Brain microvascular endothelial cell (primary cell): ENCODE results near the gene UGCG.
"Not testable (repeated sequence)": the region's sequence is repeated elsewhere in the genome, so short reads cannot be mapped to it uniquely, and the experiment has no call there.

Experiments
- DNase-seq: peaks from one replicate; pipeline ENCODE4 v3.0.0-alpha.2; 2020
- H3K27ac ChIP-seq: fragments of 250-450 bp; sonication (Bioruptor Pico); 2 replicates; pipeline ENCODE4 v1.5.1; 2020; ENCODE audit warnings: mild to moderate bottlenecking, moderate library complexity
- H3K27me3 ChIP-seq: fragments of 250-450 bp; sonication (Bioruptor Pico); replicated peaks from 2 replicates; pipeline ENCODE4 v1.5.1; 2020; ENCODE audit warnings: mild to moderate bottlenecking
- H3K36me3 ChIP-seq: fragments of 250-450 bp; sonication (Bioruptor Pico); replicated peaks from 2 replicates; pipeline ENCODE4 v1.5.1; 2020; ENCODE audit warnings: mild to moderate bottlenecking
- H3K4me3 ChIP-seq: 2 replicates; pipeline ENCODE4 v1.5.1; 2011; ENCODE audit warnings: low read depth, mild to moderate bottlenecking, control low read depth, low read length, moderate library complexity
- CTCF ChIP-seq: IDR thresholded peaks from 2 replicates; pipeline ENCODE4 v1.5.1; 2011; ENCODE audit warnings: low read depth, mild to moderate bottlenecking, moderate library complexity, low read length, control low read depth, inconsistent platforms; ENCODE audit errors: missing control alignments
- in situ Hi-C: cut with HindIII; loops from 2 replicates; pipeline ENCODE4 v1.10.0; 2017; ENCODE audit warnings: low sequenced_read_pairs, low pct_ligation_motif_present

The UGCG gene

DNA sequence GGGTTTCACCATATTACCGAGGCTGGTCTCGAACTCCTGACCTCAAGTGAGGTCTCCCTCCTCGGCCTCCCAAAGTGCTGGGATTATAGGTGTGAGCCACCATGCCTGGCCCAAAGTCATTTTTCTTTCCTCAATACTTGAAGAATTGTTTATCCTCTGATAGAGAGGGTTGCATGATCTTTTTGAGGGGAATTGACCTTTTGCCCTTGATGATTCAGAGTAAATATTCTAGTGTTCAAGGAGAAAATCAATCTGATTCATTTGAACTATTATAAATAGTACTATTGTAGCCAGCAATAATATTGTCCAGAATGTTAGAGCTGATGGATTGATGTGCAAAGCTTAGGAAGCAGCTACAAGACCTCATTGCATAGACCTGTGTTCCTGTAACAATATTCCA is 47.1 kb downstream of the UGCG start:
- no peak overlapping the region for H3K4me3 ChIP-seq
- TF ChIP-seq CTCF, result no peak
- in situ Hi-C loops, result no loop called here
- no peaks in the 10 kb centered on the region for H3K36me3 ChIP-seq
- no peak for DNase-seq
- H3K27me3 ChIP-seq, result no peaks in the 10 kb centered on the region
- H3K27ac ChIP-seq, result peak overlapping the region; percentile 69

GRCh38 chr9:111944241-111944866 is 47.7 kb downstream of the UGCG start:
- H3K27me3 ChIP-seq, result no peaks in the 10 kb centered on the region
- peak overlapping the region; percentile 69 for H3K27ac ChIP-seq
- H3K36me3 ChIP-seq, result no peaks in the 10 kb centered on the region
- no peak for TF ChIP-seq CTCF
- in situ Hi-C loops, result no loop called here
- peak; percentile 55 for DNase-seq
- H3K4me3 ChIP-seq, result no peak overlapping the region

DNA sequence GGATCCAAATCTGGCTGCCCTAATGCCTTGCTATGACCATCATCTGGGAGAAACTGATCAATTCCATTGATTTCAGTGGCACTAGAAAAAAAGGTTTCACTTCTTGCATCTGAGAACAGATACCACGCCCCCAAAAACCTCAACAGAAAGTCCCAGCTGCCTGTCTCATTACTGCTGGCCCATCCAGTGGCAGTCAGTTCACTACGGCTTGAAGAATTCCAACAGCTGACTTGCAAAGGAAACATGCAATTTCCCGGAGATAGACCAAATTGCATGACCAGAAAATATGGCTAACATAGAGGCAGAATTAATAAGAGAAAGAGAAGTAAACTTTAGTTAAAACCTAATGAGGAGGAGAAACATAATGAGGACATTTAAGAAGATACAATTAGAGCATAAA is 48.6 kb downstream of the UGCG start:
- no peak for TF ChIP-seq CTCF
- Histone ChIP-seq H3K4me3 (no peak overlapping the region), H3K27ac (peak overlapping the region; percentile 69), H3K27me3 (no peaks in the 10 kb centered on the region), H3K36me3 (no peaks in the 10 kb centered on the region)
- in situ Hi-C loops, result no loop called here
- peak; percentile 80 for DNase-seq

DNA sequence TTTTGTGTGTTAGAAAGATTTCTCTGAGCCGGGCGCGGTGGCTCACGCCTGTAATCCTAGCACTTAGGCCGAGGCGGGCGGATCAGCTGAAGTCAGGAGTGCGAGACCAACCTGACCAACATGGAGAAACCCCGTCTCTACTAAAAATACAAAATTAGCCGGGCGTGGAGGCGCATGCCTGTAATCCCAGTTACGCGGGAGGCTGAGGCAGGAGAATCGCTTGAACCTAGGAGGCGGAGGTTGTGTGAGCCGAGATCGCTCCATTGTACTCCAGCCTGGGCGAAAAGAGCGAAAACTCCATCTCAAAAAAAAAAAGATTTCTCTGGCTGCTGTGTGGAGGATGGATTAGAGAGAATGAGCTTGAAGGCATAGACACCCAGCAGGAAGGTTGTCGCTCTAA is 51.5 kb downstream of the UGCG start:
- DNase-seq, H3K27me3 ChIP-seq, in situ Hi-C loops, H3K27ac ChIP-seq, H3K36me3 ChIP-seq, H3K4me3 ChIP-seq: not testable (repeated sequence)

DNA sequence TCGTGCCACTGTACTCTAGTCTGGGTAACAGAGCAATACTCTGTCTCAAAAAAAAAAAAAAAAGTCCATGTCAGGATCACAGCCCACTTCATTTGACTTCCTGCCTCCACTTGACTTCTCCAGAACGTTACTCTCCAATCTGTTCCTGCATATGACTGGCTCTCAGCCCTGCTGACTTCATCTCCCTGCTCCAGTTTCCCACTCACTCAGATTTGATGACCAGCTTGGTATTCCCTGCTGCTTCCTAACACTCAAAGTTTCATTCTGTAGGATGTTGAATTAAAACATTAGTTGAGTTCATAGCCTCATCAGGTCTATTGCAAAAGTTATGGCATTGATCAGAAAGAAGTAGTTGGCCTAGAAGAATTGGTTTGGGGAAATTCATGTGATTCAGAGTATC is 52.3 kb downstream of the UGCG start:
- Histone ChIP-seq H3K4me3 (no peak overlapping the region), H3K27me3 (no peaks in the 10 kb centered on the region), H3K36me3 (no peaks in the 10 kb centered on the region), H3K27ac (peak overlapping the region; percentile 67)
- in situ Hi-C loops, result no loop called here
- DNase-seq, result no peak
- TF ChIP-seq CTCF, result no peak

- in situ Hi-C loops, result no loop called here
- no peaks in the 10 kb centered on the region for H3K27me3 ChIP-seq
- peak overlapping the region; percentile 67 for H3K27ac ChIP-seq
- no peak for DNase-seq
- TF ChIP-seq CTCF, result no peak
- H3K36me3 ChIP-seq, result no peaks in the 10 kb centered on the region
- H3K4me3 ChIP-seq, result no peak overlapping the region
These were observed 53.3 kb downstream of the UGCG start for GRCh38 chr9:111949919-111950318.
